ENCODE measurements around the gene SERINC3. TPM values are rescaled to one million over a fixed set of nuclear protein-coding genes. Genes with fewer than 3 reads are reported as not detected.
"Not testable (repeated sequence)": the region's sequence is repeated elsewhere in the genome, so short reads cannot be mapped to it uniquely, and the experiment has no call there.

Gene SERINC3
- polyA plus RNA-seq, 3 donors, result 62.2 to 70.4 (median 66.1) TPM

- no peak for DNase-seq
Observed at GRCh38 chr20:44496976-44497375, 24.9 kb downstream of the SERINC3 start.

- no peak for DNase-seq
Observed at GRCh38 chr20:44495802-44496481, 25.9 kb downstream of the SERINC3 start.

GRCh38 chr20:44495257-44495656, 26.6 kb downstream of the SERINC3 start:
- DNase-seq, result no peak

GRCh38 chr20:44494681-44495080, 27.2 kb downstream of the SERINC3 start:
- no peak for DNase-seq

GRCh38 chr20:44494266-44494665, 27.6 kb downstream of the SERINC3 start:
- no peak for DNase-seq

GRCh38 chr20:44491635-44492395, 30.1 kb downstream of the SERINC3 start:
- DNase-seq, result no peak

GRCh38 chr20:44489931-44490330, 31.9 kb downstream of the SERINC3 start:
- DNase-seq, result no peak

- no peak for DNase-seq
Observed at GRCh38 chr20:44489223-44489622, 32.6 kb downstream of the SERINC3 start.

GRCh38 chr20:44488551-44488950, 33.3 kb downstream of the SERINC3 start:
- DNase-seq, result no peak

GRCh38 chr20:44485830-44486198, 36.1 kb downstream of the SERINC3 start:
- no peak for DNase-seq

- no peak for DNase-seq
Observed at GRCh38 chr20:44485078-44485829, 36.6 kb downstream of the SERINC3 start.

GRCh38 chr20:44483112-44483511, 38.8 kb downstream of the SERINC3 start:
- no peak for DNase-seq

GRCh38 chr20:44481719-44482416, 40.0 kb downstream of the SERINC3 start:
- DNase-seq, result no peak

GRCh38 chr20:44480097-44480496, 41.8 kb downstream of the SERINC3 start:
- DNase-seq, result no peak

- no peak for DNase-seq
Observed at GRCh38 chr20:44479643-44480042, 42.2 kb downstream of the SERINC3 start.

GRCh38 chr20:44478206-44478605, 43.7 kb downstream of the SERINC3 start:
- no peak for DNase-seq

GRCh38 chr20:44477151-44477550, 44.7 kb downstream of the SERINC3 start:
- no peak for DNase-seq

- DNase-seq, result peak; percentile 88
Observed at GRCh38 chr20:44475694-44476560, 45.9 kb downstream of the SERINC3 start, which contains the start of gene TTPAL. TSS of gene TTPAL (plus strand) at chr20:44475874. CDS start at chr20:44480000, 4,126 bp downstream.

- DNase-seq, result no peak
Observed at GRCh38 chr20:44475372-44475693, 46.5 kb downstream of the SERINC3 start.

GRCh38 chr20:44472283-44472682, 49.6 kb downstream of the SERINC3 start:
- DNase-seq, result not testable (repeated sequence)

- DNase-seq, result no peak
Observed at GRCh38 chr20:44471481-44471882, 50.4 kb downstream of the SERINC3 start.
